ENCODE results near the gene NEMP1.

Gene NEMP1

DNA sequence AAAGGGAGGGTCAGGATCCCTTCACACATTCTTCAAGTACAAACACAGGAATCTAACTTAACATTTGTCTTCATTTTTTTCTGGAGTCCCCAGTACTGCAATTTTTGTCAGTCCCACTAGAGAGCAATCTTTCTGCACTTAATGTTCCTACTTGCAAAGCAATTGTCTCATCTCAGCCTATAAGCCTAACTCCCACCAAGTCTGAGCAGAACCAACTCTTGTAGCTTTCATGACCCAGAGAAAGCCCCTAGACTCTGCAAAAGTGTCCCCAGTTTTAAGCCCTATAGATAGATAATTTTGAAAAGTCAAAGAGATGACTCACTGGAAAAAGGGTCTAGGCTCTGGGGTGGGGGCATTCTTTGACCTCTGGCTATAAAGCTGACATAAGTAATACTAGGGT is 70.4 kb downstream of the NEMP1 start:
- no peak overlapping the region for H3K4me3 ChIP-seq (ENCODE audit: control insufficient read depth, low read depth, low read length)
- TF ChIP-seq, protein P1, sequence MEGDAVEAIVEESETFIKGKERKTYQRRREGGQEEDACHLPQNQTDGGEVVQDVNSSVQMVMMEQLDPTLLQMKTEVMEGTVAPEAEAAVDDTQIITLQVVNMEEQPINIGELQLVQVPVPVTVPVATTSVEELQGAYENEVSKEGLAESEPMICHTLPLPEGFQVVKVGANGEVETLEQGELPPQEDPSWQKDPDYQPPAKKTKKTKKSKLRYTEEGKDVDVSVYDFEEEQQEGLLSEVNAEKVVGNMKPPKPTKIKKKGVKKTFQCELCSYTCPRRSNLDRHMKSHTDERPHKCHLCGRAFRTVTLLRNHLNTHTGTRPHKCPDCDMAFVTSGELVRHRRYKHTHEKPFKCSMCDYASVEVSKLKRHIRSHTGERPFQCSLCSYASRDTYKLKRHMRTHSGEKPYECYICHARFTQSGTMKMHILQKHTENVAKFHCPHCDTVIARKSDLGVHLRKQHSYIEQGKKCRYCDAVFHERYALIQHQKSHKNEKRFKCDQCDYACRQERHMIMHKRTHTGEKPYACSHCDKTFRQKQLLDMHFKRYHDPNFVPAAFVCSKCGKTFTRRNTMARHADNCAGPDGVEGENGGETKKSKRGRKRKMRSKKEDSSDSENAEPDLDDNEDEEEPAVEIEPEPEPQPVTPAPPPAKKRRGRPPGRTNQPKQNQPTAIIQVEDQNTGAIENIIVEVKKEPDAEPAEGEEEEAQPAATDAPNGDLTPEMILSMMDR (IDR thresholded peaks at IDR 0.05; ENCODE audit: control insufficient read depth, insufficient read depth, low read depth, low read length, missing control alignments), result peak; percentile 69

GRCh38 chr12:57006809-57007475 is 71.6 kb downstream of the NEMP1 start:
- DNase-seq (ENCODE audit: low read depth), result no peak
- TF ChIP-seq, protein P1 (IDR thresholded peaks at IDR 0.05; ENCODE audit: control insufficient read depth, insufficient read depth, low read depth, low read length, missing control alignments), result no peak
- H3K4me3 ChIP-seq (ENCODE audit: control insufficient read depth, low read depth, low read length), result peak overlapping the region; percentile 32

More for the DNA sequence above, 70.4 kb downstream of the NEMP1 start:
- DNase-seq (ENCODE audit: low read depth), result peak; percentile 50

GRCh38 chr12:57005980-57006808 is 72.4 kb downstream of the NEMP1 start, which contains the start of gene ZBTB39:
TSS of gene ZBTB39 (minus strand) at chr12:57006546. CDS start at chr12:57004917, 1,629 bp downstream.
- no peak for DNase-seq (ENCODE audit: low read depth)
- TF ChIP-seq, protein P1 (IDR thresholded peaks at IDR 0.05; ENCODE audit: control insufficient read depth, insufficient read depth, low read depth, low read length, missing control alignments), result peak; percentile 31
- peak within 1 kb of the TSS; percentile 96 for H3K4me3 ChIP-seq (ENCODE audit: control insufficient read depth, low read depth, low read length)
